GM21717 (cell line): ENCODE measurements around the gene ATG16L1.

ENCODE experiments used
- ATAC-seq: cut with Tn5 transposase; IDR thresholded peaks from one replicate; pipeline ENCODE4 v1.9.1; 2021; ENCODE audit warnings: mild to moderate bottlenecking, moderate library complexity; ENCODE audit not compliant: unreplicated experiment

Gene ATG16L1

GRCh38 chr2:233226511-233227031 lies 24.9 kb upstream of the ATG16L1 start:
- no peak for ATAC-seq

DNA sequence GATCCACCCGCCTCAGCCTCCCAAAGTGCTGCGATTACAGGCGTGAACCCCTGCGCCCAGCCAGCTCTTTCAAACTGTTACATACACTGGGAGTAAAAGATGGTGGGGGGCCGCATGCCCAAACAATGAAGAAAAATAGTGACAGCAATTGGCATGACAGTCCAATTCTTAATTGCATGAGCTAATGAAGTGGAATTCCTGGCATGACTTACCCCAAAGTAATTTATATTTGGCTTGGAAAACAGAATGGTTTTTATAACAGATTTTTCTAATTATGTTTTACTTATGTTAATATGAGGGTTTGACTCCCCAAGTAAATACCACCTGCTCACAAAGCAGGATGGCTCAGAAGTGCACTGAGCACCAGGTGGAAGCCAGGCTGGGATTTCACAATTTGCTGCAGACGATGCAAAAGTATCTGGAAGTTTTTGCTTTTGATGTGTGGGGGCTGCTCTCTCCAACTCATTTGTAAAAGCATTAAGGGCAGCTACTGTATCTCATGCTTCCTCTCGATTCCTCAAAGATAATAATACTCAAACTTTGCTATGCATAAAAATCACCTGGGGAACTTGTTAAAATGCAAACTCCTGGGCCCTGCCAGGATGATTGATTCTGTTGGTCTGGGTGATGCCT lies 24.0 kb upstream of the ATG16L1 start:
- no peak for ATAC-seq

DNA sequence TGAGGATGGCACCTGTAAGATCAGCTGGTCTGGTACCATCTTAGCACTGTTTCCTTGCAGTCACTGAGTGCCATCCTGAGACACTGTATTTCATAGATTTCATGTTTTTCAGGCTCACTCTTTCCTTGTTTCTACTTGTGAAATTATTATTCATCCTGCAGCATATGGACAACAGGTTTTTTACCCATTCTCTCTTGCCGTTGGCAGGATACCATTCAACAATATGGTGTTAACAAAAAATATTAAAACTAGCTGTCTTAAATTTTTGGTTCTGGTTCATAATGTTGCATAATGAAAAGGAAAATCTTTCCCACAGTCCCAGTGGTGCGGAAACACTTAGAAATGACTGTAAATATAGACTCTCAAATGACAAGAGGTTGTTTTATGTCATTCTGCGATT lies 23.1 kb upstream of the ATG16L1 start:
- ATAC-seq: no peak

DNA sequence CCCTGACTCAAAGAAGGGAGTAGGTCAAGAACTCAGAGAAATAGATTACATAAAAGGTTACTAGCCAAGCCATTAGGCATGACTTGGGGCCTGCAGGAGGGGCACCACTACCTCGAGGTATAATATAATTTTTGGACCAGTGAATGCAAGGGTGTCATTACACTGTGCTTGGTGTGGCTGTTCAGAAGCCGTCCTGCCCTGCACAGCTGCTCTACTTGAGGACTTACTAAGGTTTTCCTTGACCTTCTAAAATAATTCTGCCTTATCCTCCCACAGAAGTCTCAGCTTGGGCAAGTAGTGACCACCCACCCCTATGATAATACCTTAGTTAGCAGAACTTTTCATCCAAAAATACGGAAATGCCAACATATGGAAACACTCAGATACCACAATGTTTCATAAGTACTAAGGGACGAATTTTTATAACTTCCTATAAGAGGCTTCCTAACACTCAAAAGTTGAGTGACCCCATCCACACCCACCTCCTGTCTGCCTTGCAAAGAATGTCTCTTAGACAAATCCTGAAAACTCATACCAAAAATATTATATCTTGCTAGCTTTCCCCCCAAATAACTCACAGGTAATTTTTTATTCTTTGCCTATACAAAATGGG lies 17.7 kb upstream of the ATG16L1 start:
- ATAC-seq: no peak

DNA sequence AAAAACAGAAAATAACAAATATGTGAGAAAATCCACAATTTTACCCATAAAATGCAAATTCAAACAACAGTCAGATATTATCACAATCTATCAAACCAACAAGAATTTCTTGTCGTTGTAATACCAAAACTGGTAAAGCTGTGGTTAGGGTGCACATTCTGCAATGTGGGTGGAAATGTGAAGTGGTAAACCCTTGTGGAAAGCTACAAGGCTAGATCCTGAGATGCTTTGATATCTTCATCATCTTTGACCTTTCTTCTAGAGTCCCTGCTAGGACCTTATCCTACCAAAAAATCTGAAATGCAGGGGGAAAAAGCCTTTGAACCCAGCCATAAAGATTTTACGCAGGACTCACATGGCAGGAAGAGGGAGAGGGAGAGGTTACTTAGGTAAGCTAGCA lies 17.2 kb upstream of the ATG16L1 start:
- ATAC-seq: no peak

DNA sequence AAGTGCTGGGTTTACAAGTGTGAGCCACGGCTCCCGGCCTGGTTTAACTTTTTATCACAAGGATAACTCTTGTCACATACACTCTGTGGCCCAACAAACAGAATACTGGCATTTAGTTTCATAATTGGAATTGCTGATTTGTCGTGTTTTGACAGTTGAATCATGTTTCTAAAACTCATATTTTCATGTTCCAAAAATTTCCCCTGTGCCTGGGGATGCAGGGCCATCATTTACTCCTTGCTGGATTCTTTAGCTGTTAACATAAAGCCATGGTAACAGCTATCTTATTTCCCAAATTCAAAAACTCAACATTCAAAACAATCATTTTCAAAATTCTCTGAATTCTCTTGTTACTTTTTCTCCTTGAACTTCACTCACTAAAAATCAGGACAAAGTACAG lies 16.5 kb upstream of the ATG16L1 start:
- ATAC-seq: no peak

DNA sequence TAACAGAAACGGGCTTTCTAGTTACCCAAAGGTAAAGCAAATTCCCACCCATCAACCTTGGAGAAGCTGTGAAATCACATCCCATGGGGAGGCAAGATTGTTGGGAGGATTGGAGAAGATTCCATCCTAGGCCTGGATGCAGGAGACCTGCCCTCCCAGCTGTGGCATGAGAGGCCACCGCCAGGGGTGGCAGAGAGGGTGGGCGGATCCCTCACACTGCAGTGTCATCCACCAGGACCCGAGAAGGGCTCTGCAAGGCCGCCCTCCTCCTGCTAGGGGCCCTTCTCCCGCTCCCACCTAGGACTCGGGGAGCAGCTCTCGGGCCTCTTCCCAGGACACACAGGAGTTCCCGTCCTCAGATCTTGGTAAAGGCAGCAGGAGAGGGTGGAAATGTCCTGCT lies 15.5 kb upstream of the ATG16L1 start:
- no peak for ATAC-seq

GRCh38 chr2:233236820-233237589 lies 14.5 kb upstream of the ATG16L1 start:
- ATAC-seq: no peak

DNA sequence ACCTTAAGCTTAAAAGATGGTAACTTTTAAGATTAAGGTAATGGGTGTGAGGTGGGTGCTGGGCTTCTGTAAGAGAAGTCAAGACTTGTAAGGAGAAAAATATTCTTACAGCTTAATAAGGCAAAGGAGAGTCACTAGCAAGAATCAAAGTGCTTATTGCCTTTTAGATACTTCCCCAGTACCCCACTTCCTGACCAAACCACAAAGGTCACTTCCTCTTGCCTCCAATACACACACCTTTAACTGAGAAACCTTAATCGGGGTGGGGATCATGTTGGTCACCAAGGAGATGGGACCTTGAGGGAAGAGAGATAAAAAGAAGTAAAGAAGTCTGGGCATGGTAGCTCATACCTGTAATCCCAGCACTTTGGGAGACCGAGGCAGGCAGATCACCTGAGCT lies 10.6 kb upstream of the ATG16L1 start:
- peak; percentile 49 for ATAC-seq

DNA sequence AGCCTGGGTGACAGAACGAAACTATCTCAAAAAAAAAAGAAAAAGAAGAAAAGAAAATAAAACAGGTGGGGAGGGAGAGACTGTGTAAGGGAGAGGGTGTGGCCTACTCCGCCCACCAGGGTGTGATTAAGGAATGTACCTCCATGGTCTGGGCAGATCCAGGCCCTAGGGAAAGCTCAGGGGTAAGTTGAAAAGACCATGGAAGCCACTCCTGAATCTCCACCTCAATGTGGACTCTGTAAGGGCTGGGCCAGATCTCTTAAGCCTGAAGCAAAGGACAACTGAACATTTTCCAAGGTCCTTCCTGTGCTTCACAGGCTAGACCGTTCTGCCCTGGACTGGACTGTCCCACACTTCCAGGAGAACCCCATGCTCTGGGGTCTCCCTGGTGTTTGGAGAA lies 9.7 kb upstream of the ATG16L1 start:
- no peak for ATAC-seq

DNA sequence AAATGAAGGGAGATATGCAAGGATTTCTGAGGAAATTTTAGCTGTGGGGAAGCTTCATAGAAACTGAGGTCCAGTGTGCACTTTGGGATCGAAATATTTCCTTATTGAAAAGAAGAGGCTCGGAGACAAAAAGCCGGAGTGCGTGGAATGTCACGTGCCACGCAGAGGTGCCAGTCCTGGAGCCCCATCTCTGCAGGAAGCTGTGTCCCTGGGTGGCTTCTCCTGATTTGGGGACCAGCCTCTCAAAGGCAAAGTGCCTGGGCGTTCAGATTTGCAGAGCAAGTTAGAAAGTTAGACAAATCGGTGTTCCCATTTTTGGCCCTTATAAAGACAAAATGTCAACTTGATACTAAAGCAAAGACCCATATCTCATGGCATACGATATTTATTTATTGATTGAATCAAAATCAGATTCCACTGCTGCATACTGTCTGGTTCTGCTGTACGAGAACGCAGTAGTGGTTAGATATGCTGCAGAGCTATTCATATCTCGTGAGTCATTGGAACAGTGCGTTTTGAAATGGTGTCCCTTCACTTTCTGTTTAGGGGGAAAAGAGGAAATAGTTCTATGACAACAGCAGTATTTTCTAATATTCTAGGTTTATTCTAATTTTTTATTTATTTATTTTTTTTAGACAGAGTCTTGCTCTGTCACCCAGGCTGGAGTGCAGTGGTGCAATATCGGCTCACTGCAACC lies 9.1 kb upstream of the ATG16L1 start:
- ATAC-seq: no peak

- ATAC-seq: no peak
These were observed 8.1 kb upstream of the ATG16L1 start for GRCh38 chr2:233243348-233243747.

DNA sequence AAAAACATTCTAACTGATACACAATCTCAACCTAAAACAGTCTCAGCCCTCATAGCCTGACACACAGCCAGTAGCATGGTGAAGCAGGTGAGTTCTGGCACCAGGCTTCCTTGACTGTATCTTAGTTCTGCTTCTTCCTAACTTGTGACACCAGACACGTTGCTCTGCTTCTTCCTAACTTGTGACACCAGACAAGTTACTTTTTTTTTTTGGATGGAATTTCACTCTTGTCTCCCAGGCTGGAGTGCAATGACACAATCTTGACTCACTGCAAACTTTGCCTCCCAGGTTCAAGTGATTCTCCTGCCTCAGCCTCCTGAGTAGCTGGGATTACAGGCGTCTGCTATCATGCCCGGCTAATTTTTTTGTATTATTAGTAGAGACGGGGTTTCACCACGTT lies 6.7 kb upstream of the ATG16L1 start:
- no peak for ATAC-seq

- no peak for ATAC-seq
These were observed 6.1 kb upstream of the ATG16L1 start for GRCh38 chr2:233245406-233245805.

- ATAC-seq: no peak
These were observed 4.4 kb upstream of the ATG16L1 start for GRCh38 chr2:233247116-233247515.

DNA sequence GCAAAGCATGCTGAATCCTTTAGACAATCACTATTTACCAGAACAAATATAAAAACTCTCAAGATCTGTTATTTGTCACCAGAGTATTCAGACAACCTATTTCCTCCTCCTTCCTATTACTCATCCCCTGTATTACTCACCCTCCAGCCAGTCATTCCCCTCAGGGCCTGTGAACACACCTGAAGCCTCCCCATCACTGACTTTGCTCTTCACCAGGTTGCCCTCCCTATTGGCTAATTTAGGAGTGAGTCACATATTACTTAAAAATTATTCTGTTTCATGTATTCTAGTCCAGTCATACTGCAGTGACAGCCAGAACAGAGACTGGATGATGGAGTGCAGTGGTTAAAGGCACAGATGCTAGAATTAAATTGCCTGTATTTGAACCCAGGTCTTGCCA lies 3.7 kb upstream of the ATG16L1 start:
- no peak for ATAC-seq

- no peak for ATAC-seq
These were observed 2.5 kb upstream of the ATG16L1 start for GRCh38 chr2:233248999-233249398.

GRCh38 chr2:233250568-233250967 lies 905 bp upstream of the ATG16L1 start:
- no peak for ATAC-seq

- peak; percentile 10 for ATAC-seq
These were observed 528 bp upstream of the ATG16L1 start for GRCh38 chr2:233250985-233251305.

GRCh38 chr2:233252227-233252626 lies 754 bp downstream of the ATG16L1 start:
- no peak for ATAC-seq

DNA sequence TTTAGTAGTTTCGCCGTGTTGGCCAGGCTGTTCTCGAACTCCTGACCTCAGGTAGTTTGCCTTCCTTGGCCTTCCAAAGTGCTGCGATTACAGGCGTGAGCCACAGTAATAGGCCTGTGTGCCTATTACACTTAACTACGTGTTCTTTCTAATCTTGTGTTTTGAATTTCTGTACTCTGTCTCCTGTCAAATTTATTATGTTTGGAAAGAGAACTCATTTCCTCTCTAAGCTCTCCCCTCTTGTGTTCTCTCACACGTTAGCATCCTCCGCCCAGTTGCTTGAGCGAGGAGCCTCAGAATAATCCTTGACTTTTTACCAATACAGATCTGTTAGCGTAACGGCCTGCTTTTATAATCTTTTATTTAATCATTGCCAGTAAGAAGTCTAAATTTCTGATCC lies 3.7 kb downstream of the ATG16L1 start:
- ATAC-seq: no peak

GRCh38 chr2:233256048-233256447 lies 4.6 kb downstream of the ATG16L1 start:
- ATAC-seq: no peak
